Loucy (cell line): ENCODE results near the gene SELENOO.

ENCODE experiments used
- CTCF ChIP-seq: fragments of 200-600 bp; sonication (generic); conservative IDR thresholded peaks from 2 replicates; pipeline ENCODE4 v1.5.1; 2014; ENCODE audit warnings: mild to moderate bottlenecking, antibody characterized with exemption, low read length
- EZH2phosphoT487 ChIP-seq: fragments of 200-600 bp; IDR thresholded peaks from 2 replicates; pipeline ENCODE4 v1.6.1; 2018; ENCODE audit warnings: antibody characterized with exemption, mild to moderate bottlenecking, moderate library complexity, borderline replicate concordance

- no peak for TF ChIP-seq CTCF
- TF ChIP-seq EZH2phosphoT487, result no peak
Measured at GRCh38 chr22:50219800-50220602, 19.2 kb downstream of the SELENOO start.
